ENCODE measurements around the gene TCERG1L.

The TCERG1L gene

DNA sequence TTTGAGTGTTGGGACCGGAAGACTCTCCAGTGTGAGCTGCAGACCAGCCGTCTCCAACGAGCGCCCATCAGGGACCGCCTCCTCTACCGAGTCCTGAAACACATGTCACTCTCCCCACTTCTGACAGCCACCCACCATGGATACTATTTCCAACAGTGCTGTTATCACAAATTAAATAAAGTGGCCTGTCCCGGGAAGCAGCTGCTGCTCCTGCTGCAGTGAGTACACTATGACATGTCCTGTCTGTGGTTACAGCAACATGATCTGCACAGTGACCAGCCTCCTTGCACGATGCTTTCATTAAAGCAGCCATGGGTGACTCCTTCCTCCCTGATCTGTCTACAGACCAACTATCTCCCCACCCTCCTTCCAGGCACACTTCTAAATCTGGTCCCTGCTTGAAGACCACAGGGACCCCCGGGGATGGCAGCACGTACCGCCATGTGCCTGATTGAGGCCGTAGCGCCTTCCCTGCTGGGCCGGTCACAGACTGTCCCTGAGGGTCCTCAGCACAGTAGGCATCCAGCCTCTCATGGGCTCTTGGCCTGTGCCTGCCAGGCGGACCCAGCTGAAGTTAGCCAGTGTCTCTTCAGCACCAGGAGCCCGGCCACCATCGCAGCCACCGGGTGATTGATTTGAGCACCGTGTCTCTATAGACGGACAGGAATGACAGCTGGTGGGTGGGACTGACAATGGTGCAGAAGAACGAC is 58.8 kb downstream of the TCERG1L start:
- DNase-seq (no peak), ATAC-seq (no peak)
- Mint-ChIP-seq H3K4me1 (no peaks in the 10 kb centered on the region), H3K27ac (no peak overlapping the region), H3K36me3 (ENCODE audit: low read depth) (no peaks in the 10 kb centered on the region), H3K27me3 (peaks cover 1% of the 10 kb centered on the region), H3K9me3 (no peaks in the 10 kb centered on the region), H3K4me3 (no peak overlapping the region)

DNA sequence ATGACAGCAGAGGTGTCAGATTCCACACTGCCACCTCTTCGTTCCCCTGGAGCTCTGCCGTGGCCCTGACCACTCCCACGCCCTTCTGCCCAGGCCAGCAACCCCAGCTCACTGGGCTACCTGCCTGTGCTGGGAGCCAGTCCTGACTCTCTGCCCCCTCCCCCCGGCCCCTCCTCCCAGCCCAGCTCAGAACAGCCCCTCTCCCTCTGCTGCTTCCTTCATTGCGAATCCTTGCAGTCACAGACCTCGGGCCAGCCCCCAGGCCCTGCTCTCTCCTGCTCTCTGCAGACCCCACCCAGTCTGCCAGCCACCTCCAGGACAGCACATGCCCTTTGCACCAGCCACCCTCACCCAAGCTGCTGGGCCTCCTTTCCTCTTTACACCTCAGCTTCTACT is 60.4 kb downstream of the TCERG1L start:
- DNase-seq (no peak), ATAC-seq (no peak)
- no peaks in the 10 kb centered on the region for H3K4me1 Mint-ChIP-seq
- H3K27me3 Mint-ChIP-seq, result peaks cover 1% of the 10 kb centered on the region
- H3K36me3 Mint-ChIP-seq (ENCODE audit: low read depth), result no peaks in the 10 kb centered on the region
- H3K4me3 Mint-ChIP-seq, result no peak overlapping the region
- H3K27ac Mint-ChIP-seq, result no peak overlapping the region
- no peaks in the 10 kb centered on the region for H3K9me3 Mint-ChIP-seq

DNA sequence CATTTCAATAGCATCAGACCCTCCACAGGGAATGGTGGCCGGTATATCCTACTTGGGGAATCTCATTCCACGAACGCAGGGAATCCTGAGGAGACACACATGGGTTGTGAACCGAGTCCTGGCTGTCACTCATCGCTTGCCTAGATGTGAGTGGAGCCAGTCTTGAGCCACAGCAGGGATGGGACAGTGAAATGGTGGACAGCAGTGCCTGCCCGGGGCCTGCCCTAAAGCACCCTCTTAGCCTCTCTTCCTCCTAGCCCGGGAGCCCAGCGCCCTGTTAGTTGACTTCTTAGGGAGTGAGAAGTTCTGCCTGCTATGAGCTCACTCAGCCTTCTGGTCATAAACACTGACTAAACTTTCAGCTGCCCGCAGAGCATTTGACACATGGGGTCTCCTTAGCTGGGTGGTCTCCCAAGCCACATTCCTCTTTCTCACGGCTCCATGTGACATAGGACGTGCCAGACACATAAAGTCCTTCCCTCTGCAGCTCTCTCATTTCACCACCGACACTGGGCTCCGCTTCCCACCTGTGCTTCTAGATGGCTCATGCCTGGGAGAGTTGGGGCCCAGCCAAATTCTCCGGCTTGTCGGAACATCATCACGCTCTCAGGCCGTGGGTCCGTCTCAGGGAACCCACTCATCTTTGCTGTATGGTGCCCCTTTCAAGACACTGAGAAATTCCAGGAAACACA is 60.9 kb downstream of the TCERG1L start:
- Mint-ChIP-seq H3K4me3 (no peak overlapping the region), H3K27me3 (peaks cover 1% of the 10 kb centered on the region), H3K4me1 (no peaks in the 10 kb centered on the region), H3K27ac (no peak overlapping the region), H3K36me3 (ENCODE audit: low read depth) (no peaks in the 10 kb centered on the region), H3K9me3 (no peaks in the 10 kb centered on the region)
- DNase-seq (no peak), ATAC-seq (peak; percentile 18)

DNA sequence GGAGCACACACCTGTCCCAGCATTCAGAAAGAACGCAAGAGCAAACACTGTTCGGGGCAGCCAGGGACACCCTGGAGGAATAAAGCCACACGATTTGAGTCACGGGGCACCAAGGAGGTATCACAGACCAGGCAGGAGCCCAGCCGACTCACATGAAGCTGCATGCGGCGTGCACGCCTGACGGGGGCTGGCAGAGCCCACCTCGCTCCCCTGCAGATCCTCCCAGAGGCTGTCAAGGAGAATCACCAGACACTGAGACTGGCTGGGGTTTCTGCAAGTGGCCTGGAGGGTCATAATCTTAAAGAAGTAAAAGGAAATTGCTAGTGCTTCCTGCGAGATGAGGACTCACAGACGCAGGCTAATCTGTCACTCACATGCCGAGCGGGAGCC is 61.6 kb downstream of the TCERG1L start:
- H3K4me1 Mint-ChIP-seq, result no peaks in the 10 kb centered on the region
- H3K27me3 Mint-ChIP-seq, result peaks cover 1% of the 10 kb centered on the region
- no peaks in the 10 kb centered on the region for H3K9me3 Mint-ChIP-seq
- no peaks in the 10 kb centered on the region for H3K36me3 Mint-ChIP-seq (ENCODE audit: low read depth)
- DNase-seq (no peak), ATAC-seq (no peak)
- no peak overlapping the region for H3K27ac Mint-ChIP-seq
- H3K4me3 Mint-ChIP-seq, result no peak overlapping the region

DNA sequence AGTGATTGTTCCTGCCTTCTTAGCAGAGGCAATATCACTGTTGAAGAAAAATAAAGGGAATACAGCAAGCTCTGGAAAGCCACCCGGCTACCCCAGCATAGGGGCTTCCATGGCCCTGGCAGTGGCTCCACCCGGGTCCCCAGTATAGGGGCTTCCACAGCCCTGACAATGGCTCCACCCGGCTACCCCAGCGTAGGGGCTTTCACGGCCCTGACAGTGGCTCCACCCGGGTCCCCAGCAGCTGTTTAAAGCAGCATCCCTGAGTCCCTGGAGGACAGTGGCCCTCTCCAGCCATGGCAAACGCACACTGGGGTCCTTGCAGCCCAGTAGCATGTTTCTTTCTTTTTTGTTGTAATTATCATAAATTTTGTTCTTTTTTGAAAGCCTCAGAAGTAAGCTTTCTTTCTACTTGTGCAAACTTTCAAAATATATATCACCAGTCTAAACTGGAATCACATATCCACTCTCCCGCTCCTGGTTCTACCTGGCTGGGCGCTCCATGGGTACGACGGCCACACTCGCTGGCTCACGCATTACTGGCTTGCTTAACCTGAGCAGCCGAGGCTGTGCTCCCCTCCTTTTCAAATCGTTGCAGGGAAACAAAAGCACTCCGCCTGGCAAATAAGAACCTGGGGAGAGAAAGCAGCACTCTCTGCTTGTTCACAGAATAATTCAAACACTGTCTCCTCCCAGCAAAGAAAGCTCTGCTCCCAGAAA is 62.1 kb downstream of the TCERG1L start:
- Mint-ChIP-seq H3K27me3 (no peaks in the 10 kb centered on the region), H3K36me3 (ENCODE audit: low read depth) (no peaks in the 10 kb centered on the region), H3K4me1 (no peaks in the 10 kb centered on the region), H3K9me3 (no peaks in the 10 kb centered on the region), H3K4me3 (no peak overlapping the region), H3K27ac (no peak overlapping the region)
- no peak for DNase-seq
- ATAC-seq, result no peak

DNA sequence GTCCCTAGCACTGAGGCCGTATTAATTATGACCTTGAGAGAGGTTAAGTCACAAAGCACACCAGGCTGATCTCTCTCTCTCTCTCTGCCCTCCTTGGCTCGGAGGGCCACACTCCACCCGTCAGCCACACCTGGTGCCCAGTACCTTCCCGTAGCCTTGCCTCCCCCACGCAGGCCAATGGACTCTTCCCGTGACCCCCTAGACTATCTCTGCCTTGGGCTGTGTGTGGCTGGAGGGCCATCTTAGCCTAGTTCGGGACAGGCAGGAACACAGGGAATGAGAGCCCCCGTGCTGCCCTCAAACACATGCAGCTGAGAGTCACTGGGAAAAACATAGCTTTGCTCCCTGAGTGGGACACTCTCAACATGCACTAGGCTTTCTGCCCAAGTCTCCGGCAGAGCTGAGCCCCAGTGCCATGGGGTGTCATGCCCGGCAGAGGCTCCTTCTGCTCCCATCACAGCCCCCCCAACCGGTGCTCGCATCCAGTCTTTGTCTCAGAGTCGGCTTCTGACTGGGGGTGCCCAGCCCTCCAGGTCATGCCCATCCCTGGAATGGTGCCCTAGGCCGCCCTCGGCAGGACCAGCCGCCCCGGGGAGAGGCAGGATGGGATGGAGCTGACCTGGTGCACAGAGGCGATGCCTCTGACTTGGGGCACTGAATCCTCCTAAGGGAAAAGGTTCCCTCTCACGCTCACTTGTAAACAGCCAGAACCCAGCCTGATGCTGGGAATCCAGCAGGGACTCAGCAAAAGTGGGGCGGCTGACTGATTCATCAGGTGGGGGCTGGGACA is 63.0 kb downstream of the TCERG1L start:
- no peaks in the 10 kb centered on the region for H3K4me1 Mint-ChIP-seq
- no peak overlapping the region for H3K27ac Mint-ChIP-seq
- no peak for DNase-seq
- H3K4me3 Mint-ChIP-seq, result no peak overlapping the region
- H3K9me3 Mint-ChIP-seq, result no peaks in the 10 kb centered on the region
- H3K36me3 Mint-ChIP-seq (ENCODE audit: low read depth), result no peaks in the 10 kb centered on the region
- no peaks in the 10 kb centered on the region for H3K27me3 Mint-ChIP-seq
- no peak for ATAC-seq

DNA sequence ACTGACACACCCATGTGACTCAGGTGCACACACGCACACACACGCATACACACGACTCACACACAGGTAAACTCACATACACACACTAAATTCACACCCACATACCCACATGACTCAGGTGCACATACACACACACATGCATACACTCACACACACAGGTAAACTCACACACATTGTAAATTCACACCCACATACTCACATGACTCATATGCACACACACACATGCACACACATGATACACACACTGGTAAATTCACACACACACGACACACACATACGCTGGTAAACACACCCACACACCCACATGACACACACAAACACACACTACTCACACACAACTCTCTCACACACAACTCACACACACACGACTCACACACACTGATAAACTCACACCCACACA is 63.6 kb downstream of the TCERG1L start:
- Mint-ChIP-seq H3K4me3 (no peak overlapping the region), H3K27ac (no peak overlapping the region), H3K36me3 (ENCODE audit: low read depth) (no peaks in the 10 kb centered on the region), H3K27me3 (no peaks in the 10 kb centered on the region), H3K9me3 (no peaks in the 10 kb centered on the region), H3K4me1 (no peaks in the 10 kb centered on the region)
- DNase-seq (no peak), ATAC-seq (no peak)

DNA sequence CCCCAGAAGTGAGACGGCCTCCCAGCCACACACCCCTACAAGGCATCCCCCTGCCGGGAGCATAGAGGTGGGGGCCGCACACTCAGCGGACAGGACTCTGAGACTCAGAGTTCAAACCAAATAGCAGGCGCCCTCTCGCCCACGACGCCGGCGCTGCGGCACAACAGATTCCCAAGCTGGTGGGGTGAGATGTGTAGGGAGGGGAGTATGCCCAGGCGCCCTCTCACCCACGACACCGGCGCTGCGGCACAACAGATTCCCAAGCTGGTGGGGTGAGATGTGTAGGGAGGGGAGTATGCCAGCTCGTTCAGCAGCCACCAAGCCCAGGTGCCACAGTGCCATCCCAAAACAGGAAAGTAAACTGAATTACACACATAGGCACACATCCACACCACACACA is 64.7 kb downstream of the TCERG1L start:
- ATAC-seq, result no peak
- no peak overlapping the region for H3K4me3 Mint-ChIP-seq
- H3K9me3 Mint-ChIP-seq, result no peaks in the 10 kb centered on the region
- no peaks in the 10 kb centered on the region for H3K36me3 Mint-ChIP-seq (ENCODE audit: low read depth)
- no peak overlapping the region for H3K27ac Mint-ChIP-seq
- no peak for DNase-seq
- no peaks in the 10 kb centered on the region for H3K27me3 Mint-ChIP-seq
- H3K4me1 Mint-ChIP-seq, result no peaks in the 10 kb centered on the region

DNA sequence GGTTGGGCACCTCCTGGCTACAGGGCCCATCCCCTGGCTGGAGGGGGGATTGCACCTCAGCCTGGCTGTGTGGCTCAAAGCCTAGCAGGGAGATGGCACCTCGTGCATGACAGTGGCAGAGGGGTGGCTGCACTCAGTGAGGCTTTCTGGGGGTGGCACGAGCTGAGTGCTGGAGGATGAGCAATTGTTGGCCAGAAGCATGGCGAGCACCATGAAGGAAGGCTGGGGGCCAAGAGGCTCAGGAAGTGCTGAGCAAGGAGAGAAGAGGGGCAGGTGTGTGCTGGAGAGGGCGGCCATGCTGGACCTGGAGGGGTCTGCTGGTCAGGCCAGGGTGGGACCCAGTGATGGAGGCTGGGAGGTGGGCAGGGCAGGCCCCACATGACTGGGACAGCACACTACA is 65.4 kb downstream of the TCERG1L start:
- Mint-ChIP-seq H3K9me3 (no peaks in the 10 kb centered on the region), H3K4me1 (no peaks in the 10 kb centered on the region), H3K36me3 (ENCODE audit: low read depth) (no peaks in the 10 kb centered on the region), H3K27ac (no peak overlapping the region), H3K27me3 (no peaks in the 10 kb centered on the region), H3K4me3 (no peak overlapping the region)
- ATAC-seq (no peak), DNase-seq (no peak)

DNA sequence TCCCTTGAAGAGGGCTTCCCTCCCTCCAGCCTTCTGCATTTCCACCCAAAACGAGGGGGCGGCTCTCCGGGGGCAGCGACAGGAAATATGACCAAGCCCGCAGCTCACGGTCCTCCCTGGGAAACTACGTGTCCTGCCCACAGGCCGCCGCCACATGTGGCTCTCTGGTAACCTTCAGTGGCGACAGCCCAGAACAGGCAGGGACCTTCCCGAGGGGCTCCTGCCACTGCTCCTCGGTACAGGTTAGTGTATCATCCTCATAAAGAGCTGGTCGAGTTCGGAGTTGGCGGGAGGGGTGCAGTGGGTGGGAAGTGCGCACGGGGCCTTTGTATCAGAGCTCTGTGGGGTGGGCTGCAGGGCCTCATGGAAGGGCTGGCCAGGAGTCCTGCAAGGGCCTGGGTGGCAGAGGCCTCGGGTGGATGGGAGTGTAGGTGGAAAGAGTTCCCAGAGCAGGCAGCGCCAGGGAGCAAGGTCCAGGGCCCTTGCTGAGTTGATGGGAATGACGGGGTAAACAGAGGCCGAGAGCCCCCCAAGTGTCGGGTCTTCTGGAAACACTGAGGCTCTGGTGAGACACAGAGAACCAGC is 66.0 kb downstream of the TCERG1L start:
- H3K36me3 Mint-ChIP-seq (ENCODE audit: low read depth), result no peaks in the 10 kb centered on the region
- ATAC-seq (no peak), DNase-seq (no peak)
- no peaks in the 10 kb centered on the region for H3K9me3 Mint-ChIP-seq
- H3K4me1 Mint-ChIP-seq, result no peaks in the 10 kb centered on the region
- H3K27ac Mint-ChIP-seq, result no peak overlapping the region
- no peaks in the 10 kb centered on the region for H3K27me3 Mint-ChIP-seq
- no peak overlapping the region for H3K4me3 Mint-ChIP-seq

DNA sequence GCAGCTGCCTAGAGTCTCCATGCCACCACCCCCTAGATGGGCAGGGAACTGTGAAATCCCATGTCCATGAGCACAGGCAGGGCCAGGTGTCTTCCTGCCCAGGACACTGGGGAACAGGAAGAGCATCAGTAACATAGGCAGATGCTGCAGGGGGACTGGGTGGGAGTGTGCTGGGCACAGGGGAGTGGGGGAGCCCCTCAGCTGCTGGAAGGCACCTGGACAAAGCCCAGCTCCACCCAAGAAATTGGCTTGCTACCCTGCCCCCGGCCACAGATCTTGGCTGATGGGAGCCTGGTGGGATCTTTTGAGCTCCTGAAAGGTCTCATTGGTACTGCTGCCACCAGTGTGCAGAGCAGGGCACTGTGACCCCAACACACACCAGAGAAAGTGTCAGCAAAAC is 66.7 kb downstream of the TCERG1L start:
- Mint-ChIP-seq H3K27ac (no peak overlapping the region), H3K27me3 (no peaks in the 10 kb centered on the region), H3K9me3 (no peaks in the 10 kb centered on the region), H3K36me3 (ENCODE audit: low read depth) (no peaks in the 10 kb centered on the region), H3K4me1 (no peaks in the 10 kb centered on the region), H3K4me3 (no peak overlapping the region)
- ATAC-seq, result no peak
- DNase-seq, result no peak

DNA sequence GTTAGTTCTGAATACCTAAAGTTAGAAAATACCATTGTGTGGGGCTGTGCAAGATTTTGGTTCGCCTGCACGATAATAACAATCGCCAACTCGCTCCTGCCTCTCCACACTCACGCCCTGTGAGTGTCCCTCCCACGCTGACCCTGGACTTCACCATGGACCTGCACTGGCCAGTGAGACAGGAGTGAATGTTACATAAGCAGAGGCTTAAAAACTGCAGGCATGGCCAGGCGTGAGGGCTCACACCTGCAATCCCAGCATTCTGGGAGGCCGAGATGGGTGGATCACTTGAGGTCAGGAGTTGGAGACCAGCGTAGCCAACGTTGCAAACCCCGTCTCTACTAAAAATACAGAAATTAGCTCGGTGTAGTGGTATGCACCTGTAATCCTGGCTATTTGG is 68.4 kb downstream of the TCERG1L start:
- no peak for DNase-seq
- H3K27ac Mint-ChIP-seq, result no peak overlapping the region
- no peaks in the 10 kb centered on the region for H3K27me3 Mint-ChIP-seq
- no peaks in the 10 kb centered on the region for H3K36me3 Mint-ChIP-seq (ENCODE audit: low read depth)
- no peaks in the 10 kb centered on the region for H3K4me1 Mint-ChIP-seq
- no peak overlapping the region for H3K4me3 Mint-ChIP-seq
- no peaks in the 10 kb centered on the region for H3K9me3 Mint-ChIP-seq
- no peak for ATAC-seq

DNA sequence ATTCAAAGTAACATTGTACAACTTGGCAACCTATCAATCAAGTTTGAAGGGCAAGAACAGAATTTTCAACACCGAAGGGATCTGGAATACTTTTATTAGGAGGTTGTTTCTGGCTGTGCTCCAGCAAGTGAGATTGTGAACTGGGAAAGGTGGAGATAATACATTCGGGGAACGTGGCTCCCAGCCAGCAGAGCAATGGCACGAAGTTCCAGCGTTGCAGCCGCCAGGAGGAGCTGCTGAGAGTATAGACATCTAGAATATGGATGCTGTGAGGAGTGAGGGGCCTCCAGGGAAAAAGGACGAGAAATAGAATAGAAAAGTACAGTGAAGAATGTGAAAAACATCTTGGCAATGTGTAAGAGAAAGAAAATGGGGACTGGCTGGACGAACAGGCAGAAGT is 69.5 kb downstream of the TCERG1L start:
- Mint-ChIP-seq H3K9me3 (no peaks in the 10 kb centered on the region), H3K36me3 (ENCODE audit: low read depth) (no peaks in the 10 kb centered on the region), H3K27me3 (no peaks in the 10 kb centered on the region), H3K27ac (no peak overlapping the region), H3K4me1 (no peaks in the 10 kb centered on the region), H3K4me3 (no peak overlapping the region)
- ATAC-seq, result no peak
- peak; percentile 12 for DNase-seq

DNA sequence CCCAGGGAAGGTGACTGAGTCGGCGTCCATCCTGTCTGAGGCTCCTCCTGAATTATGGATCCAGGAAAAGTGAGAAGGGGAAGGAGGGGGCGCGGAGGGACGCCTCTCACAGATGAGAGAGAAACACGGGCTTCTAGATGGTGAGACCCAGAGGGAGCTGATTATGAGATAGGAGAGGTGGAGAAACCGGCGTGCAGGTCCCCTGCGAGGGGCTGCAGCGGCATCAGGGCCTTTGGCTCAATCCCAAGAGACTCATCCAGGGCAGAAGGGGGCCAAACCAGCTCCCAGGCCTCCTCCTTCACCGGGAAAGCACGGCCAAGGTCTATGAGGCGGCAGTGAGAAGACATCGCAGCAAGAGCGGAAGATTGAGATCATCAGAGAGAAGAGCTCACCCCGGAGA is 70.8 kb downstream of the TCERG1L start:
- DNase-seq, result no peak
- Mint-ChIP-seq H3K4me1 (no peaks in the 10 kb centered on the region), H3K27ac (no peak overlapping the region), H3K27me3 (no peaks in the 10 kb centered on the region), H3K9me3 (no peaks in the 10 kb centered on the region), H3K36me3 (ENCODE audit: low read depth) (no peaks in the 10 kb centered on the region), H3K4me3 (no peak overlapping the region)
- no peak for ATAC-seq
